Medulla oblongata (tissue), 1 donor: ENCODE results near the gene TMEM120A.

Experiments
- DNase-seq: peaks from one replicate; pipeline ENCODE4 v3.0.0-alpha.2; 2015; ENCODE audit errors: extremely low spot score

Gene TMEM120A

GRCh38 chr7:75981453-75982305, 12.7 kb downstream of the TMEM120A start:
- no peak for DNase-seq

- DNase-seq = no peak
Measured at GRCh38 chr7:75981203-75981452, 13.3 kb downstream of the TMEM120A start.

- DNase-seq = no peak
Measured at GRCh38 chr7:75980430-75981202, 13.8 kb downstream of the TMEM120A start.

GRCh38 chr7:75979759-75980429, 14.5 kb downstream of the TMEM120A start:
- DNase-seq = no peak

- DNase-seq = no peak
Measured at GRCh38 chr7:75977743-75978142, 16.7 kb downstream of the TMEM120A start.

- DNase-seq = no peak
Measured at GRCh38 chr7:75971961-75972763, 22.2 kb downstream of the TMEM120A start.

GRCh38 chr7:75971309-75971960, 23.0 kb downstream of the TMEM120A start:
- no peak for DNase-seq

GRCh38 chr7:75969704-75970498, 24.5 kb downstream of the TMEM120A start:
- DNase-seq = no peak

- no peak for DNase-seq
Measured at GRCh38 chr7:75969182-75969581, 25.2 kb downstream of the TMEM120A start.

- DNase-seq = peak; percentile 88
Measured at GRCh38 chr7:75968561-75969001, 25.8 kb downstream of the TMEM120A start.

GRCh38 chr7:75968012-75968411, 26.4 kb downstream of the TMEM120A start:
- no peak for DNase-seq

- DNase-seq = peak; percentile 51
Measured at GRCh38 chr7:75967487-75967997, 26.9 kb downstream of the TMEM120A start.

- DNase-seq = no peak
Measured at GRCh38 chr7:75967055-75967454, 27.3 kb downstream of the TMEM120A start.

GRCh38 chr7:75966190-75966961, 28.0 kb downstream of the TMEM120A start:
- peak; percentile 77 for DNase-seq

- DNase-seq = no peak
Measured at GRCh38 chr7:75965617-75966016, 28.8 kb downstream of the TMEM120A start.

GRCh38 chr7:75963381-75963995, 30.9 kb downstream of the TMEM120A start:
- DNase-seq = no peak

- DNase-seq = no peak
Measured at GRCh38 chr7:75962607-75963380, 31.6 kb downstream of the TMEM120A start.

GRCh38 chr7:75961218-75961617, 33.2 kb downstream of the TMEM120A start:
- DNase-seq = no peak
